Activated CD4-positive, alpha-beta memory T cell treated with anti-CD3 and anti-CD28 coated beads, Interleukin-2, amount 10 ng/mL, durations not matched to agents 7 days and 5 days (primary cell): ENCODE data around the gene GMFB. TPM values are rescaled to one million over a fixed set of nuclear protein-coding genes. Genes with fewer than 3 reads are reported as not detected.
"Not testable (repeated sequence)": the region's sequence is repeated elsewhere in the genome, so short reads cannot be mapped to it uniquely, and the experiment has no call there.

Experiments
- CTCF ChIA-PET: fragments of 350-600 bp; sonication (Branson Sonifier 250); formaldehyde crosslinking; loops from one replicate; lab custom pipeline; 2021; ENCODE audit warnings: antibody characterized with exemption, inconsistent platforms; lab: Charles Lee
- POLR2A ChIA-PET: fragments of 350-600 bp; sonication (Branson Sonifier 250); formaldehyde crosslinking; loops from one replicate; lab custom pipeline; 2021; ENCODE audit warnings: antibody characterized with exemption; lab: Charles Lee
- DNase-seq: peaks from one replicate; pipeline ENCODE4 v3.0.0-alpha.2; 2020
- H3K27ac Mint-ChIP-seq: one replicate; pipeline ENCODE4 v1.8.0; 2021; ENCODE audit warnings: mild to moderate bottlenecking, mixed read lengths
- H3K27me3 Mint-ChIP-seq: one replicate; pipeline ENCODE4 v1.8.0; 2021; ENCODE audit warnings: mixed read lengths
- H3K36me3 Mint-ChIP-seq: one replicate; pipeline ENCODE4 v1.8.0; 2021; ENCODE audit warnings: low read depth, mixed read lengths
- H3K4me1 Mint-ChIP-seq: one replicate; pipeline ENCODE4 v1.8.0; 2021; ENCODE audit warnings: mixed read lengths
- H3K4me3 Mint-ChIP-seq: one replicate; pipeline ENCODE4 v1.8.0; 2021; ENCODE audit warnings: mild to moderate bottlenecking, mixed read lengths
- H3K9me3 Mint-ChIP-seq: one replicate; pipeline ENCODE4 v1.8.0; 2021; ENCODE audit warnings: mixed read lengths
- total RNA-seq, 2 experiments: library from RNA; stranded (reverse); gene quantifications; one replicate each; pipeline ENCODE4 v1.2.3, GENCODE V29; 2021

GMFB gene
- total RNA-seq, 2 experiments from 2014 or later, result 35.1 to 37.1 TPM

DNA sequence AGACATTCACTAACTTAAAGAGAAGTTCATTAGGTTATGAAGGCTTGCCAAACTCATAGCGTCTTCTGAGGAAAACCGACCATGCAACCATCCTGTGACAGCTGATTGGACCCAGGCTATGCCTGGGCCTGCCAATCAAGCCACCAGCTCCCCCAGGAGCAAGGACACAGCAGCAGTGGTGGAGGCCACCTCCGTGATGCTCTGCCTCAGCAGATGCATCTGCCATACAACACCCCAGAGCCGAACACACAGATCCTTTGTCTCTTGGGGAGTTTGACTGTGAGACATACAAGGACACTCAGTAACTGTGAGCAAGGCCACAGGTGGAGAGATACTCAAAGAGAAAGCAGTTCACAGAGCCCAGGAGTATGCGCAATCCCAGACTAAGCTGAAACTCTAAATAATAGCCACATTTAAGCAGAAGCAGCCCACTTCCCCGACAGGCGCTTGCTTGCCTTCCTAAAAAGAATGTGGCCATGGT, 37.6 kb downstream of the GMFB start:
- no peak for DNase-seq
- Mint-ChIP-seq H3K27me3 (peaks cover 3% of the 10 kb centered on the region), H3K27ac (no peak overlapping the region), H3K9me3 (no peaks in the 10 kb centered on the region), H3K36me3 (no peaks in the 10 kb centered on the region), H3K4me3 (no peak overlapping the region), H3K4me1 (peaks cover 4% of the 10 kb centered on the region)
- CTCF ChIA-PET, result interaction anchor here (1.9 kb wide), 1 partner anchor 9 kb away, joined by 9 read pairs; no protein-coding TSS in a partner anchor
- POLR2A ChIA-PET, result no interaction called here

DNA sequence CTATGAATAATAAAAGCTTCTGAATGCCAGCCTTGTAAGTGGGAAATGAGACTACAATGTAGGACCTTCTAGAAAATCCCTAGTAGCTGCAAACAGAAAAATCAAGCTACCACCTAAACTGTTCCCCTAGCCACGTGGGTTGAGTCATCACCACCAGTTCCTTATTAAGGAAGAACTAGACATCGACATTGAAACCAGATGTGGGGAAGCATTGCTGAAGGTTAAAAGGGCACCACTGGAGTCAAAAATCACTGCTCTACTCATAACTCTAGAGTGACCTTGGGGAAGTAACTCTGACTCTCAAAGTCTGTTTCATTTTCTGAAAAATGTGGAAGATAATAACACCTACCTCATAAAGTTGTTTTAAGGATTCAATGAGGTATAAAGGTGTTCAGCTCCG, 38.2 kb downstream of the GMFB start:
- DNase-seq, result no peak
- no peak overlapping the region for H3K4me3 Mint-ChIP-seq
- no peaks in the 10 kb centered on the region for H3K36me3 Mint-ChIP-seq
- ChIA-PET CTCF (interaction anchor here (1.9 kb wide), 1 partner anchor 9 kb away, joined by 9 read pairs; no protein-coding TSS in a partner anchor), POLR2A (no interaction called here)
- no peak overlapping the region for H3K27ac Mint-ChIP-seq
- peaks cover 4% of the 10 kb centered on the region for H3K4me1 Mint-ChIP-seq
- no peaks in the 10 kb centered on the region for H3K9me3 Mint-ChIP-seq
- H3K27me3 Mint-ChIP-seq, result peaks cover 7% of the 10 kb centered on the region

DNA sequence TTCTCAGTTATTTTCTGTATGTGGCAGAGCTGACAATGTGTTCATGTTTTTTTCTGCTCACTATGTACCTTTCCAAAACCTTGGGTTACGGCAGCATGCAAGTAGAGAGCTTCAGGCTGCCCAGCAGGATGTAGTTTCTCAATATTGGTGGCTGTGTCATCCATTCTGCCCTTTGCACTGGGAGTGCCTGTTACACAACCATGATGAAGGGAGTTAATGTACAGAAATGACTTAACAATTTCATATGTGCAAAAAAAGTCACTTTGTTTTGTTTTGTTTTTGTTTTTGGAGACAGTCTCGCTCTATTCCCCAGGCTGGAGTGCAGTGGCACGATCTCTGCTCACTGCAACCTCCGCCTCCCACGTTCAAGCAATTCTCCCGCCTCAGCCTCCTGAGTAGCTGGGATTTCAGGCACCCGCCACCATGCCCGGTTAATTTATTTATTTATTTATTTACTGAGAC, 41.5 kb downstream of the GMFB start:
- Mint-ChIP-seq H3K9me3 (no peaks in the 10 kb centered on the region), H3K27ac (no peak overlapping the region), H3K27me3 (peaks cover 10% of the 10 kb centered on the region), H3K36me3 (no peaks in the 10 kb centered on the region), H3K4me1 (peaks cover 4% of the 10 kb centered on the region), H3K4me3 (no peak overlapping the region)
- ChIA-PET POLR2A (no interaction called here), CTCF (interaction anchor here (1.1 kb wide), 1 partner anchor 41 kb away, joined by 3 read pairs; no protein-coding TSS in a partner anchor)
- no peak for DNase-seq

- POLR2A ChIA-PET, result no interaction called here
- H3K4me1 Mint-ChIP-seq, result peaks cover 13% of the 10 kb centered on the region
Measured at GRCh38 chr14:54446161-54446693, 42.6 kb downstream of the GMFB start.

DNA sequence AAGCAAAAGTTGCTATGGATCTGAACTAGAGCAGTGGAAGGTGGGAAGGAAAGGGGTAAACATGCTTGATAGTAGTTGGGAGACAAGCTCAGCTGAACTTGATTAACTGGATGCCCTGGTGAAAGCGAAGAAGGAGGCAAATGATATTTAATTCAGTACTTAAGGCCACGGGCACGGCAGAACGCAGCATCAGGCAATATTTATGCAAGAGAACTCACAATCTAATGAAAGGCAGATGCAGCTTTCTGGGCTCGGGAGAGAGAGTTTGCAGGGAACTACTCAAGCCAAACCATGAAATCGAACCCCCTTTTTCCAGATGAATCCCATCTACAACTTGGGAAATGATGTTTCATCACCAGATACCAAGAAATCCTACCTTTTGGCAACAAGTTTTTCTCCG, 44.1 kb downstream of the GMFB start:
- CTCF ChIA-PET, result no interaction called here
- Mint-ChIP-seq H3K4me1 (peaks cover 18% of the 10 kb centered on the region), H3K27me3 (peaks cover 10% of the 10 kb centered on the region), H3K9me3 (no peaks in the 10 kb centered on the region), H3K4me3 (no peak overlapping the region), H3K36me3 (peaks cover 8% of the 10 kb centered on the region), H3K27ac (no peak overlapping the region)
- no peak for DNase-seq
- POLR2A ChIA-PET, result no interaction called here

More at GRCh38 chr14:54446161-54446693, 42.6 kb downstream of the GMFB start:
- Mint-ChIP-seq H3K27me3 (peaks cover 10% of the 10 kb centered on the region), H3K4me3 (no peak overlapping the region), H3K9me3 (no peaks in the 10 kb centered on the region), H3K36me3 (no peaks in the 10 kb centered on the region), H3K27ac (no peak overlapping the region)
- CTCF ChIA-PET, result interaction anchor here (1.1 kb wide), 1 partner anchor 42 kb away, joined by 3 read pairs; no protein-coding TSS in a partner anchor
- DNase-seq, result no peak

GRCh38 chr14:54443981-54444380, 44.8 kb downstream of the GMFB start:
- no peak overlapping the region for H3K4me3 Mint-ChIP-seq
- CTCF ChIA-PET, result no interaction called here
- peaks cover 10% of the 10 kb centered on the region for H3K27me3 Mint-ChIP-seq
- peaks cover 12% of the 10 kb centered on the region for H3K36me3 Mint-ChIP-seq
- peaks cover 24% of the 10 kb centered on the region for H3K4me1 Mint-ChIP-seq
- POLR2A ChIA-PET, result no interaction called here
- no peak for DNase-seq
- H3K9me3 Mint-ChIP-seq, result no peaks in the 10 kb centered on the region
- H3K27ac Mint-ChIP-seq, result no peak overlapping the region

DNA sequence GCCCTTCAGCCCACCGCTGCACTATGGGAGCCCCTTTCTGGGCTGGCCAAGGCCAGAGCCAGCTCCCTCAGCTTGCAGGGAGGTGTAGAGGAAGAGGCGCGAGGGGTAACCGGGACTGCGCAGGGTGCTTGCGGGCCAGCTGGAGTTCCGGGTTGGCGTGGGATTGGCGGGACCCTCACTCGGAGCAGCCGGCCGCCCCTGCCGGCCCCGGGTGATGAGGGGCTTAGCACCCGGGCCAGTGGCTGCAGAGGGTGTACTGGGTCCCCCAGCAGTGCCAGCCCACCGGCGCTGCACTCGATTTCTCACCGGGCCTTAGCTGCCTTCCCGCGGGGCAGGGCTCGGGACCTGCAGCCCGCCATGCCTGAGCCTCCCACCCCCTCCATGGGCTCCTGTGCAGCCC, 45.8 kb downstream of the GMFB start:
- peaks cover 18% of the 10 kb centered on the region for H3K36me3 Mint-ChIP-seq
- H3K9me3 Mint-ChIP-seq, H3K27me3 Mint-ChIP-seq, H3K4me3 Mint-ChIP-seq, H3K27ac Mint-ChIP-seq, POLR2A ChIA-PET, DNase-seq: not testable (repeated sequence)
- H3K4me1 Mint-ChIP-seq, result peaks cover 28% of the 10 kb centered on the region
- CTCF ChIA-PET, result interaction anchor here (0.8 kb wide), 1 partner anchor 50 kb away, joined by 3 read pairs; no protein-coding TSS in a partner anchor

GRCh38 chr14:54440873-54441868, 47.6 kb downstream of the GMFB start, which contains the start of gene CNIH1:
CNIH1 (minus strand) TSS chr14:54441374; CDS start chr14:54441327, 47 bp downstream.
- H3K27ac Mint-ChIP-seq, result peak within 1 kb of the TSS; percentile 83
- H3K36me3 Mint-ChIP-seq, result peaks cover 24% of the 10 kb centered on the region
- H3K4me3 Mint-ChIP-seq, result peak within 1 kb of the TSS; percentile 81
- ChIA-PET POLR2A (interaction anchor here (2.7 kb wide), 1 partner anchor 44 kb away, joined by 24 read pairs; the partner anchor contains the start of gene CDKN3), CTCF (interaction anchor here (0.6 to 1.1 kb wide), 8 partner anchors 9 to 332 kb away, joined by 3 to 9 read pairs (median 4); partner anchors contain the start of genes CGRRF1 and GMFB)
- H3K27me3 Mint-ChIP-seq, result peaks cover 7% of the 10 kb centered on the region
- H3K4me1 Mint-ChIP-seq, result peaks cover 41% of the 10 kb centered on the region
- peak; percentile 94 for DNase-seq
- H3K9me3 Mint-ChIP-seq, result no peaks in the 10 kb centered on the region

DNA sequence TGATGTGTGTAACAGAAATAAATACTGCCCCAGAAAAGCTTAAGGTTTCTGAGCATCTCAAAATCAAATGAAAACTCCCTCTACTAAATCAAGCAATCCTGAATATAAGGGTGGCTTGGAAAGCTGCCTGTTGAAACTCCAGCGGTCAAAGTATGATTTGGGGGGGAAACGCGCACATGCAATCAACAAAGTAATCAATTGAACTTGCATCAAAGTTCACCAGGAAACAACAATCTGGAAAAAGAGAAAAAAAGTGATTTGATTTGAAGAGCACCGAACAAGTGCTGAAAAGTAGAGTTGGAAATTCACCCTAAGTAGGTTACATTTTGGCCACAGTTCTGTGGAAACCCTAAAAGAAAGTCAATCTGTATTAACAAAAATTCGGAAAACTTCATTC, 48.3 kb downstream of the GMFB start:
- no peak for DNase-seq
- POLR2A ChIA-PET, result interaction anchor here (2.7 kb wide), 1 partner anchor 44 kb away, joined by 24 read pairs; the partner anchor contains the start of gene CDKN3
- Mint-ChIP-seq H3K27ac (peak overlapping the region; percentile 61), H3K27me3 (peaks cover 3% of the 10 kb centered on the region), H3K4me1 (peaks cover 48% of the 10 kb centered on the region), H3K4me3 (peak overlapping the region; percentile 81), H3K9me3 (no peaks in the 10 kb centered on the region), H3K36me3 (peaks cover 29% of the 10 kb centered on the region)
- CTCF ChIA-PET, result interaction anchor here (0.7 kb wide), 1 partner anchor 47 kb away, joined by 4 read pairs; no protein-coding TSS in a partner anchor

GRCh38 chr14:54440037-54440436, 48.7 kb downstream of the GMFB start:
- Mint-ChIP-seq H3K27me3 (peaks cover 3% of the 10 kb centered on the region), H3K9me3 (no peaks in the 10 kb centered on the region), H3K4me1 (peaks cover 51% of the 10 kb centered on the region), H3K27ac (peak overlapping the region; percentile 61), H3K4me3 (peak overlapping the region; percentile 81), H3K36me3 (peaks cover 32% of the 10 kb centered on the region)
- CTCF ChIA-PET, result no interaction called here
- no peak for DNase-seq
- POLR2A ChIA-PET, result interaction anchor here (2.7 kb wide), 1 partner anchor 43 kb away, joined by 24 read pairs; the partner anchor contains the start of gene CDKN3

GRCh38 chr14:54438703-54439102, 50.1 kb downstream of the GMFB start:
- ChIA-PET CTCF (no interaction called here), POLR2A (interaction anchor here (2.7 kb wide), 1 partner anchor 42 kb away, joined by 24 read pairs; the partner anchor contains the start of gene CDKN3)
- H3K9me3 Mint-ChIP-seq, result no peaks in the 10 kb centered on the region
- H3K36me3 Mint-ChIP-seq, result peaks cover 43% of the 10 kb centered on the region
- H3K27me3 Mint-ChIP-seq, result no peaks in the 10 kb centered on the region
- DNase-seq, result no peak
- no peak overlapping the region for H3K27ac Mint-ChIP-seq
- peaks cover 58% of the 10 kb centered on the region for H3K4me1 Mint-ChIP-seq
- no peak overlapping the region for H3K4me3 Mint-ChIP-seq

DNA sequence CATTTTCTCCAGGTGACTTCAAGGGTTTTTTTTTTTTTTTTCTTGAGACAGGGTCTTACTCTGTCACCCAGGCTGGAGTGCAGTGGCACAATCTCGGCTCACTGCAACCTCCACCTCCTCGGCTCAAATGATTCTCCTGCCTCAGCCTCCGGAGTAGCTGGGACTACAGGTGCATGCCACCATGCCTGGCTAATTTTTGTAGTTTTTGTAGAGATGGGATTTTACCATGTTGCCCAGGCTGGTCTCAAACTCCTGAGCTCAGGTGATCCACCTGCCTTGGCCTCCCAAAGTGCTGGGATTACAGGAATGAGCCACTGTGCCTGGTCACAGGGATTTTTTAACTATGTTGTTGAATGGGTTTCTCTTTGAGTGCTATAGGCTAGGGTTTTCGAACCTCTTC, 50.8 kb downstream of the GMFB start:
- Mint-ChIP-seq H3K36me3 (peaks cover 48% of the 10 kb centered on the region), H3K4me1 (peaks cover 62% of the 10 kb centered on the region)
- DNase-seq, H3K4me3 Mint-ChIP-seq, H3K27ac Mint-ChIP-seq, H3K27me3 Mint-ChIP-seq, H3K9me3 Mint-ChIP-seq: not testable (repeated sequence)
- CTCF ChIA-PET, result interaction anchor here (1.0 kb wide), 1 partner anchor 19 kb away, joined by 3 read pairs; no protein-coding TSS in a partner anchor
- POLR2A ChIA-PET, result interaction anchor here (1.3 kb wide), 1 partner anchor 41 kb away, joined by 3 read pairs; the partner anchor contains the start of gene CDKN3
